Mesothelial cell of epicardium (in vitro differentiated cells): ENCODE data around the gene ZC3HAV1L. TPM values are rescaled to one million over a fixed set of nuclear protein-coding genes. Genes with fewer than 3 reads are reported as not detected.
"Not testable (repeated sequence)": the region's sequence is repeated elsewhere in the genome, so short reads cannot be mapped to it uniquely, and the experiment has no call there.

ENCODE experiments used
- DNase-seq, 2 experiments: peaks; one replicate each; pipeline ENCODE4 v3.0.0; 2021; ENCODE audit warnings: low spot score in 2 of 2; ENCODE audit not compliant: unreplicated experiment in 2 of 2
- H3K27ac Mint-ChIP-seq: 2 replicates; pipeline ENCODE4 v1.8.0; 2021; ENCODE audit warnings: mixed read lengths
- H3K27me3 Mint-ChIP-seq: 2 replicates; pipeline ENCODE4 v1.8.0; 2021; ENCODE audit warnings: low read depth, mixed read lengths
- H3K36me3 Mint-ChIP-seq: 2 replicates; pipeline ENCODE4 v1.8.0; 2021; ENCODE audit warnings: mixed read lengths
- H3K4me1 Mint-ChIP-seq: 2 replicates; pipeline ENCODE4 v1.8.0; 2021; ENCODE audit warnings: mixed read lengths
- H3K4me3 Mint-ChIP-seq: 2 replicates; pipeline ENCODE4 v1.8.0; 2021; ENCODE audit warnings: mild to moderate bottlenecking, moderate library complexity, mixed read lengths
- H3K9me3 Mint-ChIP-seq: 2 replicates; pipeline ENCODE4 v1.8.0; 2021; ENCODE audit warnings: mixed read lengths
- CTCF ChIP-seq: fragments of 200-600 bp; sonication (generic); IDR thresholded peaks from one replicate; pipeline ENCODE4 v1.5.0; 2021; ENCODE audit warnings: antibody characterized with exemption; ENCODE audit not compliant: unreplicated experiment
- total RNA-seq: library from RNA; stranded (reverse); gene quantifications from 3 replicates; pipeline ENCODE4 v1.2.1, GENCODE V29; 2021

ZC3HAV1L gene
- total RNA-seq, 1 donor from 2014 or later, result 1.9 TPM

- Mint-ChIP-seq H3K4me3 (no peak overlapping the region), H3K27ac (no peak overlapping the region), H3K4me1 (no peaks in the 10 kb centered on the region), H3K36me3 (peaks cover 34% of the 10 kb centered on the region), H3K9me3 (no peaks in the 10 kb centered on the region), H3K27me3 (no peaks in the 10 kb centered on the region)
- DNase-seq, result no peak
- no peak for TF ChIP-seq CTCF
Observed at GRCh38 chr7:139060695-139061237, 24.9 kb upstream of the ZC3HAV1L start.

- no peak overlapping the region for H3K4me3 Mint-ChIP-seq
- H3K27ac Mint-ChIP-seq, result peak overlapping the region; percentile 50
- H3K36me3 Mint-ChIP-seq, result peaks cover 32% of the 10 kb centered on the region
Observed at GRCh38 chr7:139059905-139060304, 24.1 kb upstream of the ZC3HAV1L start.

GRCh38 chr7:139058943-139059342, 23.1 kb upstream of the ZC3HAV1L start:
- H3K36me3 Mint-ChIP-seq, result peaks cover 25% of the 10 kb centered on the region
- H3K27me3 Mint-ChIP-seq, result no peaks in the 10 kb centered on the region
- no peaks in the 10 kb centered on the region for H3K9me3 Mint-ChIP-seq
- no peak overlapping the region for H3K4me3 Mint-ChIP-seq
- DNase-seq, result no peak
- H3K27ac Mint-ChIP-seq, result no peak overlapping the region
- no peaks in the 10 kb centered on the region for H3K4me1 Mint-ChIP-seq
- TF ChIP-seq CTCF, result no peak

More at GRCh38 chr7:139059905-139060304, 24.1 kb upstream of the ZC3HAV1L start:
- DNase-seq, result no peak
- no peaks in the 10 kb centered on the region for H3K4me1 Mint-ChIP-seq
- no peak for TF ChIP-seq CTCF
- no peaks in the 10 kb centered on the region for H3K27me3 Mint-ChIP-seq
- H3K9me3 Mint-ChIP-seq, result no peaks in the 10 kb centered on the region

- no peaks in the 10 kb centered on the region for H3K4me1 Mint-ChIP-seq
- H3K4me3 Mint-ChIP-seq, result no peak overlapping the region
- peaks cover 24% of the 10 kb centered on the region for H3K36me3 Mint-ChIP-seq
- DNase-seq, result no peak
- TF ChIP-seq CTCF, result no peak
- no peak overlapping the region for H3K27ac Mint-ChIP-seq
- no peaks in the 10 kb centered on the region for H3K9me3 Mint-ChIP-seq
- no peaks in the 10 kb centered on the region for H3K27me3 Mint-ChIP-seq
Observed at GRCh38 chr7:139055674-139056073, 19.8 kb upstream of the ZC3HAV1L start.

GRCh38 chr7:139054656-139055055, 18.8 kb upstream of the ZC3HAV1L start:
- not testable (repeated sequence) for H3K9me3 Mint-ChIP-seq, H3K27ac Mint-ChIP-seq

GRCh38 chr7:139054101-139054500, 18.3 kb upstream of the ZC3HAV1L start:
- H3K9me3 Mint-ChIP-seq, result no peaks in the 10 kb centered on the region
- H3K27me3 Mint-ChIP-seq, result no peaks in the 10 kb centered on the region
- H3K4me3 Mint-ChIP-seq, result no peak overlapping the region
- H3K36me3 Mint-ChIP-seq, result peaks cover 21% of the 10 kb centered on the region
- no peak for DNase-seq
- no peak overlapping the region for H3K27ac Mint-ChIP-seq
- TF ChIP-seq CTCF, result no peak
- H3K4me1 Mint-ChIP-seq, result no peaks in the 10 kb centered on the region

More at GRCh38 chr7:139054656-139055055, 18.8 kb upstream of the ZC3HAV1L start:
- not testable (repeated sequence) for H3K4me1 Mint-ChIP-seq, H3K27me3 Mint-ChIP-seq, H3K4me3 Mint-ChIP-seq, DNase-seq
- peaks cover 21% of the 10 kb centered on the region for H3K36me3 Mint-ChIP-seq
